22Rv1 (cell line): ENCODE results near the gene ALDH1L1.

Experiments used
- CTCF ChIP-seq: fragments of 450-650 bp; IDR thresholded peaks from 2 replicates; pipeline ENCODE4 v1.5.1; 2017; ENCODE audit warnings: mild to moderate bottlenecking
- ZFX ChIP-seq: fragments of 450-650 bp; IDR thresholded peaks from 2 replicates; pipeline ENCODE4 v1.6.1; 2017; ENCODE audit warnings: antibody characterized with exemption, borderline replicate concordance

GRCh38 chr3:126056681-126057500 is 123.5 kb downstream of the ALDH1L1 start:
- no peak for TF ChIP-seq CTCF
- no peak for TF ChIP-seq ZFX
